Activated T-cell treated with anti-CD3 and anti-CD28 coated beads, Interleukin-2, amount 50 U/mL, for 72 hours (primary cell): ENCODE data around the gene NAA60. TPM values are rescaled to one million over a fixed set of nuclear protein-coding genes. Genes with fewer than 3 reads are reported as not detected.
"Not testable (repeated sequence)": the region's sequence is repeated elsewhere in the genome, so short reads cannot be mapped to it uniquely, and the experiment has no call there.

Source experiments
- ATAC-seq, 2 donors: fragments of 150-1000 bp; cut with Tn5 transposase; replicated peaks in 1 of 2; 2 replicates each; pipeline ENCODE4 v1.10.0; 2021; ENCODE audit warnings: moderate library complexity in 2 of 2, mild to moderate bottlenecking in 1 of 2
- DNase-seq, 2 donors: peaks; one replicate each; pipeline ENCODE4 v3.0.0; 2021 to 2022; ENCODE audit warnings: mixed read lengths in 1 of 2
- H3K27ac Mint-ChIP-seq: one replicate; pipeline ENCODE4 v1.8.0; 2022; ENCODE audit warnings: mild to moderate bottlenecking, moderate library complexity, mixed read lengths
- H3K27me3 Mint-ChIP-seq: one replicate; pipeline ENCODE4 v1.8.0; 2022; ENCODE audit warnings: low read depth, mixed read lengths
- H3K36me3 Mint-ChIP-seq, 2 donors: one replicate each; pipeline ENCODE4 v1.8.0; 2022; ENCODE audit warnings: mixed read lengths in 2 of 2, mild to moderate bottlenecking in 1 of 2; ENCODE audit not compliant: insufficient read depth in 2 of 2
- H3K4me1 Mint-ChIP-seq: one replicate; pipeline ENCODE4 v1.8.0; 2022; ENCODE audit warnings: low read depth, mixed read lengths
- H3K4me3 Mint-ChIP-seq, 2 donors: one replicate each; pipeline ENCODE4 v1.8.0; 2022; ENCODE audit warnings: mild to moderate bottlenecking in 2 of 2, mixed read lengths in 2 of 2, moderate library complexity in 2 of 2
- H3K9me3 Mint-ChIP-seq, 2 donors: one replicate each; pipeline ENCODE4 v1.8.0; 2022; ENCODE audit warnings: mixed read lengths in 2 of 2
- total RNA-seq, 2 donors: library from RNA; stranded (reverse); gene quantifications; one replicate each; pipeline ENCODE4 v1.2.3, GENCODE V29; 2022

NAA60 gene
- total RNA-seq, 2 donors from 2014 or later: 58.5 to 69.7 TPM

- Mint-ChIP-seq H3K9me3 (no peaks in the 10 kb centered on the region), H3K27me3 (no peaks in the 10 kb centered on the region), H3K27ac (peak overlapping the region; percentile 15), H3K4me3 (peak overlapping the region; percentile 13 to 61), H3K4me1 (peaks cover 42% of the 10 kb centered on the region), H3K36me3 (peaks cover 4 to 10% of the 10 kb centered on the region in 2 donors)
- ATAC-seq: peak; percentile 71 to 73
- peak; percentile 28 to 35 for DNase-seq
Measured at GRCh38 chr16:3513892-3514583, 70.6 kb downstream of the NAA60 start.

GRCh38 chr16:3514621-3515020, 71.1 kb downstream of the NAA60 start:
- H3K27ac Mint-ChIP-seq: peak overlapping the region; percentile 15
- ATAC-seq (no peak), DNase-seq (no peak)
- no peaks in the 10 kb centered on the region for H3K27me3 Mint-ChIP-seq
- H3K4me1 Mint-ChIP-seq: peaks cover 37% of the 10 kb centered on the region
- H3K4me3 Mint-ChIP-seq: no peak overlapping the region
- H3K9me3 Mint-ChIP-seq: no peaks in the 10 kb centered on the region
- H3K36me3 Mint-ChIP-seq: peaks cover 4 to 10% of the 10 kb centered on the region in 2 donors

GRCh38 chr16:3515897-3516296, 72.4 kb downstream of the NAA60 start:
- H3K9me3 Mint-ChIP-seq: no peaks in the 10 kb centered on the region
- peaks cover 24% of the 10 kb centered on the region for H3K4me1 Mint-ChIP-seq
- H3K36me3 Mint-ChIP-seq: peaks cover 5 to 8% of the 10 kb centered on the region in 2 donors
- ATAC-seq: no peak
- no peak overlapping the region for H3K27ac Mint-ChIP-seq
- no peak for DNase-seq
- H3K4me3 Mint-ChIP-seq: no peak overlapping the region
- H3K27me3 Mint-ChIP-seq: no peaks in the 10 kb centered on the region

GRCh38 chr16:3518292-3518985, 75.0 kb downstream of the NAA60 start:
- no peak for DNase-seq
- Mint-ChIP-seq H3K9me3 (no peaks in the 10 kb centered on the region), H3K4me1 (peaks cover 14% of the 10 kb centered on the region), H3K27me3 (no peaks in the 10 kb centered on the region), H3K27ac (no peak overlapping the region), H3K4me3 (no peak overlapping the region), H3K36me3 (peaks cover 3 to 8% of the 10 kb centered on the region in 2 donors)
- no peak for ATAC-seq

- Mint-ChIP-seq H3K27me3 (no peaks in the 10 kb centered on the region), H3K27ac (no peak overlapping the region)
Measured at GRCh38 chr16:3518986-3519348, 75.5 kb downstream of the NAA60 start.

GRCh38 chr16:3519581-3519980, 76.1 kb downstream of the NAA60 start:
- DNase-seq (no peak), ATAC-seq (no peak)
- Mint-ChIP-seq H3K4me3 (no peak overlapping the region), H3K27ac (peak overlapping the region; percentile 81), H3K9me3 (no peaks in the 10 kb centered on the region), H3K4me1 (peaks cover 3% of the 10 kb centered on the region), H3K36me3 (peaks cover 1 to 9% of the 10 kb centered on the region in 2 donors), H3K27me3 (no peaks in the 10 kb centered on the region)

More at GRCh38 chr16:3518986-3519348, 75.5 kb downstream of the NAA60 start:
- Mint-ChIP-seq H3K9me3 (no peaks in the 10 kb centered on the region), H3K4me3 (no peak overlapping the region), H3K4me1 (peaks cover 9% of the 10 kb centered on the region), H3K36me3 (peaks cover 1 to 9% of the 10 kb centered on the region in 2 donors)
- no peak for ATAC-seq
- no peak for DNase-seq

- peaks cover 1 to 8% of the 10 kb centered on the region in 2 donors for H3K36me3 Mint-ChIP-seq
- DNase-seq (no peak), ATAC-seq (no peak)
- H3K9me3 Mint-ChIP-seq: no peaks in the 10 kb centered on the region
- no peak overlapping the region for H3K27ac Mint-ChIP-seq
- H3K27me3 Mint-ChIP-seq: no peaks in the 10 kb centered on the region
- H3K4me1 Mint-ChIP-seq: no peaks in the 10 kb centered on the region
- H3K4me3 Mint-ChIP-seq: no peak overlapping the region
Measured at GRCh38 chr16:3520413-3520812, 76.9 kb downstream of the NAA60 start.

GRCh38 chr16:3520841-3521240, 77.4 kb downstream of the NAA60 start:
- H3K27ac Mint-ChIP-seq: no peak overlapping the region
- ATAC-seq: no peak

GRCh38 chr16:3523281-3523680, 79.8 kb downstream of the NAA60 start:
- Mint-ChIP-seq H3K27ac (no peak overlapping the region), H3K9me3 (no peaks in the 10 kb centered on the region), H3K4me3 (no peak overlapping the region), H3K27me3 (no peaks in the 10 kb centered on the region), H3K36me3 (peaks cover 1 to 4% of the 10 kb centered on the region in 2 donors), H3K4me1 (peaks cover 10% of the 10 kb centered on the region)
- ATAC-seq (no peak), DNase-seq (no peak)

More at GRCh38 chr16:3520841-3521240, 77.4 kb downstream of the NAA60 start:
- no peak overlapping the region for H3K4me3 Mint-ChIP-seq
- H3K27me3 Mint-ChIP-seq: no peaks in the 10 kb centered on the region
- no peaks in the 10 kb centered on the region for H3K9me3 Mint-ChIP-seq
- no peak for DNase-seq
- H3K4me1 Mint-ChIP-seq: no peaks in the 10 kb centered on the region
- H3K36me3 Mint-ChIP-seq: peaks cover 1 to 8% of the 10 kb centered on the region in 2 donors

- DNase-seq: no peak
- H3K27ac Mint-ChIP-seq: no peak overlapping the region
- no peaks in the 10 kb centered on the region for H3K9me3 Mint-ChIP-seq
- no peak overlapping the region for H3K4me3 Mint-ChIP-seq
- H3K4me1 Mint-ChIP-seq: peaks cover 10% of the 10 kb centered on the region
- peaks cover 0 to 5% of the 10 kb centered on the region in 2 donors for H3K36me3 Mint-ChIP-seq
- no peaks in the 10 kb centered on the region for H3K27me3 Mint-ChIP-seq
- ATAC-seq: no peak
Measured at GRCh38 chr16:3525951-3526350, 82.5 kb downstream of the NAA60 start.

- not testable (repeated sequence) for H3K4me3 Mint-ChIP-seq, ATAC-seq, H3K36me3 Mint-ChIP-seq, H3K4me1 Mint-ChIP-seq, H3K9me3 Mint-ChIP-seq, H3K27me3 Mint-ChIP-seq
- DNase-seq: peak; percentile 64 to 72
- H3K27ac Mint-ChIP-seq: peak overlapping the region; percentile 40
Measured at GRCh38 chr16:3527216-3527829, 83.8 kb downstream of the NAA60 start.

GRCh38 chr16:3528406-3528805, 84.9 kb downstream of the NAA60 start:
- DNase-seq: no peak
- H3K9me3 Mint-ChIP-seq: no peaks in the 10 kb centered on the region
- ATAC-seq: peak in 1 of 2 donors; percentile 56
- H3K27ac Mint-ChIP-seq: no peak overlapping the region
- H3K27me3 Mint-ChIP-seq: no peaks in the 10 kb centered on the region
- no peak overlapping the region for H3K4me3 Mint-ChIP-seq
- H3K36me3 Mint-ChIP-seq: peaks cover 0 to 8% of the 10 kb centered on the region in 2 donors
- peaks cover 10% of the 10 kb centered on the region for H3K4me1 Mint-ChIP-seq

GRCh38 chr16:3529175-3529574, 85.7 kb downstream of the NAA60 start:
- Mint-ChIP-seq H3K27ac (no peak overlapping the region), H3K36me3 (peaks cover 0 to 6% of the 10 kb centered on the region in 2 donors), H3K9me3 (no peaks in the 10 kb centered on the region), H3K4me3 (no peak overlapping the region), H3K4me1 (peaks cover 10% of the 10 kb centered on the region), H3K27me3 (no peaks in the 10 kb centered on the region)
- ATAC-seq: peak in 1 of 2 donors; percentile 53
- DNase-seq: no peak
